Measurements from ENCODE around the gene TRIM14.

DNA sequence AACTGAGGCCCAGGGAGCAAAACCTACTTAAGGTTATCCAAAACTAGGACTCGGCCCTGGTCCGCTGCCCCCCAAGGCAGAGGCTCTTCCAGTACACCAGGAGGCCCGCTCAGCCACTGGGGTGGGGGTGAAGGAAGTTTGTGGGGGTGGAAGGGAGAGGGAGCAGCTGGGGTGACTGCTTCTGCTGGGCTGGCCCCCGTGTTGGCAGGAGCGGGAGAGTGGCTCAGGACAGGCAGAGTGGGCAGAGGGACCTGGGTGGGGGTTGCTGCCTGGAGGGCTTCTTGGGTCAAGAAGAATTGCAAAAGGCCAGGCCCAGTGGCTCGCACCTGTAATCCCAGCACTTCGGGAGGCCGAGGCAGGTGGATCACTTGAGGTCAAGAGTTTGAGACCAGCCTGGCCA, 8.2 kb upstream of the TRIM14 start:
- TF ChIP-seq, protein P1, sequence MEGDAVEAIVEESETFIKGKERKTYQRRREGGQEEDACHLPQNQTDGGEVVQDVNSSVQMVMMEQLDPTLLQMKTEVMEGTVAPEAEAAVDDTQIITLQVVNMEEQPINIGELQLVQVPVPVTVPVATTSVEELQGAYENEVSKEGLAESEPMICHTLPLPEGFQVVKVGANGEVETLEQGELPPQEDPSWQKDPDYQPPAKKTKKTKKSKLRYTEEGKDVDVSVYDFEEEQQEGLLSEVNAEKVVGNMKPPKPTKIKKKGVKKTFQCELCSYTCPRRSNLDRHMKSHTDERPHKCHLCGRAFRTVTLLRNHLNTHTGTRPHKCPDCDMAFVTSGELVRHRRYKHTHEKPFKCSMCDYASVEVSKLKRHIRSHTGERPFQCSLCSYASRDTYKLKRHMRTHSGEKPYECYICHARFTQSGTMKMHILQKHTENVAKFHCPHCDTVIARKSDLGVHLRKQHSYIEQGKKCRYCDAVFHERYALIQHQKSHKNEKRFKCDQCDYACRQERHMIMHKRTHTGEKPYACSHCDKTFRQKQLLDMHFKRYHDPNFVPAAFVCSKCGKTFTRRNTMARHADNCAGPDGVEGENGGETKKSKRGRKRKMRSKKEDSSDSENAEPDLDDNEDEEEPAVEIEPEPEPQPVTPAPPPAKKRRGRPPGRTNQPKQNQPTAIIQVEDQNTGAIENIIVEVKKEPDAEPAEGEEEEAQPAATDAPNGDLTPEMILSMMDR (conservative IDR thresholded peaks at IDR 0.05 in 1 of 2, IDR thresholded peaks at IDR 0.05 in 1 of 2; ENCODE audit: extremely low read depth in 1 of 2, insufficient read depth in 1 of 2, low read depth in 1 of 2, low read length in 2 of 2), result no peak
- no peak for TF ChIP-seq EZH2 (IDR thresholded peaks at IDR 0.05; ENCODE audit: borderline replicate concordance, low read length)

Data from mammary epithelial cell (primary cell).